ENCODE data around the gene RAD21L1.

DNA sequence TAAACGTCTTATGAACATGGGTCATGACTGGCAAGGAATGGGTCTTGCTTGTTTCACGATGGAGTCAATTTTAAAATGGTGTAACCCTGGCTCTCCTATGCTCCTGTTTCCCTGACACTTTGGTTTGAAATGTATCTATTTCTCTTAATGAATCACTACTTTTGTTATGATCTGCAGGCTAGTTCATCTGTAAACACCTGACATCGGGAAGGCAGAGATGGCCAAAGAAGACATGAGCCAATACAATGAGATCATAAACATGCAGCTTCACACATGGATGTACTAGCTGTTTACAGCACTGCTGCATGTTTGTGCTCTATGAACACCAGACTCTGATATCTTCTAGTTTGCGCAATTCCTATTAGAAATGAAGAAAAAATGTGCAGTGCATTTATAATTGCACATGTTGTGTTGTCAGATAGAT lies 11.0 kb upstream of the RAD21L1 start:
- TF ChIP-seq EZH2phosphoT487 (IDR thresholded peaks at IDR 0.05; ENCODE audit: borderline replicate concordance, low read length), result no peak
- TF ChIP-seq, protein P1, sequence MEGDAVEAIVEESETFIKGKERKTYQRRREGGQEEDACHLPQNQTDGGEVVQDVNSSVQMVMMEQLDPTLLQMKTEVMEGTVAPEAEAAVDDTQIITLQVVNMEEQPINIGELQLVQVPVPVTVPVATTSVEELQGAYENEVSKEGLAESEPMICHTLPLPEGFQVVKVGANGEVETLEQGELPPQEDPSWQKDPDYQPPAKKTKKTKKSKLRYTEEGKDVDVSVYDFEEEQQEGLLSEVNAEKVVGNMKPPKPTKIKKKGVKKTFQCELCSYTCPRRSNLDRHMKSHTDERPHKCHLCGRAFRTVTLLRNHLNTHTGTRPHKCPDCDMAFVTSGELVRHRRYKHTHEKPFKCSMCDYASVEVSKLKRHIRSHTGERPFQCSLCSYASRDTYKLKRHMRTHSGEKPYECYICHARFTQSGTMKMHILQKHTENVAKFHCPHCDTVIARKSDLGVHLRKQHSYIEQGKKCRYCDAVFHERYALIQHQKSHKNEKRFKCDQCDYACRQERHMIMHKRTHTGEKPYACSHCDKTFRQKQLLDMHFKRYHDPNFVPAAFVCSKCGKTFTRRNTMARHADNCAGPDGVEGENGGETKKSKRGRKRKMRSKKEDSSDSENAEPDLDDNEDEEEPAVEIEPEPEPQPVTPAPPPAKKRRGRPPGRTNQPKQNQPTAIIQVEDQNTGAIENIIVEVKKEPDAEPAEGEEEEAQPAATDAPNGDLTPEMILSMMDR (IDR thresholded peaks at IDR 0.05; ENCODE audit: low read depth, low read length, poor library complexity, severe bottlenecking), result no peak

Data from DOHH2 (cell line).